Skeletal muscle satellite cell (primary cell): ENCODE data around the gene GAS7.

Experiments
- H3K27me3 ChIP-seq: 2 replicates; pipeline ENCODE4 v1.7.0; 2013; ENCODE audit warnings: low read length; ENCODE audit not compliant: control insufficient read depth, insufficient read depth
- H3K36me3 ChIP-seq: 2 replicates; pipeline ENCODE4 v1.7.0; 2013; ENCODE audit warnings: mild to moderate bottlenecking, control low read depth, low read length; ENCODE audit not compliant: insufficient read depth
- H3K4me1 ChIP-seq: 2 replicates; pipeline ENCODE4 v1.7.0; 2013; ENCODE audit warnings: low read length; ENCODE audit not compliant: control insufficient read depth, insufficient read depth
- H3K4me2 ChIP-seq: 2 replicates; pipeline ENCODE4 v1.7.0; 2013; ENCODE audit warnings: mild to moderate bottlenecking, low read length
- H3K4me3 ChIP-seq: 2 replicates; pipeline ENCODE4 v1.7.0; 2013; ENCODE audit warnings: low read length
- H3K9ac ChIP-seq: 2 replicates; pipeline ENCODE4 v1.7.0; 2013; ENCODE audit warnings: mild to moderate bottlenecking, low read depth, low read length, moderate library complexity
- H3K9me3 ChIP-seq: replicated peaks from 2 replicates; pipeline ENCODE4 v1.7.0; 2013; ENCODE audit warnings: mild to moderate bottlenecking, control low read depth, low read length

Gene GAS7

GRCh38 chr17:10034719-10035475 is 163.5 kb downstream of the GAS7 start:
- Histone ChIP-seq H3K27me3 (no peaks in the 10 kb centered on the region), H3K9ac (no peak overlapping the region), H3K4me2 (no peak overlapping the region), H3K4me1 (no peaks in the 10 kb centered on the region), H3K4me3 (no peak overlapping the region), H3K36me3 (no peaks in the 10 kb centered on the region), H3K9me3 (no peaks in the 10 kb centered on the region)

- Histone ChIP-seq H3K4me1 (no peaks in the 10 kb centered on the region), H3K36me3 (no peaks in the 10 kb centered on the region), H3K4me2 (no peak overlapping the region), H3K27me3 (no peaks in the 10 kb centered on the region), H3K9ac (no peak overlapping the region), H3K4me3 (no peak overlapping the region), H3K9me3 (no peaks in the 10 kb centered on the region)
Measured at GRCh38 chr17:10033959-10034358, 164.4 kb downstream of the GAS7 start.

GRCh38 chr17:10033449-10033848 is 165.0 kb downstream of the GAS7 start:
- Histone ChIP-seq H3K9ac (no peak overlapping the region), H3K4me2 (no peak overlapping the region), H3K4me1 (no peaks in the 10 kb centered on the region), H3K4me3 (no peak overlapping the region), H3K27me3 (no peaks in the 10 kb centered on the region), H3K36me3 (no peaks in the 10 kb centered on the region), H3K9me3 (no peaks in the 10 kb centered on the region)

- no peaks in the 10 kb centered on the region for H3K27me3 ChIP-seq
- no peak overlapping the region for H3K4me3 ChIP-seq
- H3K4me1 ChIP-seq = no peaks in the 10 kb centered on the region
Measured at GRCh38 chr17:10032118-10032852, 166.1 kb downstream of the GAS7 start.

GRCh38 chr17:10031606-10032005 is 166.8 kb downstream of the GAS7 start:
- Histone ChIP-seq H3K4me3 (no peak overlapping the region), H3K4me1 (no peaks in the 10 kb centered on the region), H3K9ac (no peak overlapping the region)

More at GRCh38 chr17:10032118-10032852, 166.1 kb downstream of the GAS7 start:
- Histone ChIP-seq H3K9ac (no peak overlapping the region), H3K36me3 (no peaks in the 10 kb centered on the region), H3K4me2 (no peak overlapping the region), H3K9me3 (no peaks in the 10 kb centered on the region)

GRCh38 chr17:10031127-10031526 is 167.3 kb downstream of the GAS7 start:
- H3K36me3 ChIP-seq = no peaks in the 10 kb centered on the region
- H3K4me3 ChIP-seq = no peak overlapping the region
- no peaks in the 10 kb centered on the region for H3K4me1 ChIP-seq
- H3K9ac ChIP-seq = no peak overlapping the region
- H3K27me3 ChIP-seq = no peaks in the 10 kb centered on the region
- no peak overlapping the region for H3K4me2 ChIP-seq
- H3K9me3 ChIP-seq = no peaks in the 10 kb centered on the region

More at GRCh38 chr17:10031606-10032005, 166.8 kb downstream of the GAS7 start:
- Histone ChIP-seq H3K9me3 (no peaks in the 10 kb centered on the region), H3K27me3 (no peaks in the 10 kb centered on the region), H3K4me2 (no peak overlapping the region), H3K36me3 (no peaks in the 10 kb centered on the region)

GRCh38 chr17:10029129-10029528 is 169.3 kb downstream of the GAS7 start:
- Histone ChIP-seq H3K36me3 (no peaks in the 10 kb centered on the region), H3K9me3 (no peaks in the 10 kb centered on the region), H3K4me2 (no peak overlapping the region), H3K27me3 (no peaks in the 10 kb centered on the region), H3K4me1 (no peaks in the 10 kb centered on the region), H3K9ac (no peak overlapping the region), H3K4me3 (no peak overlapping the region)

GRCh38 chr17:10025976-10026901 is 172.2 kb downstream of the GAS7 start:
- H3K4me3 ChIP-seq = no peak overlapping the region
- no peaks in the 10 kb centered on the region for H3K36me3 ChIP-seq
- H3K9me3 ChIP-seq = no peaks in the 10 kb centered on the region
- H3K27me3 ChIP-seq = no peaks in the 10 kb centered on the region
- H3K4me2 ChIP-seq = no peak overlapping the region
- H3K9ac ChIP-seq = no peak overlapping the region
- H3K4me1 ChIP-seq = no peaks in the 10 kb centered on the region

- Histone ChIP-seq H3K9me3 (no peaks in the 10 kb centered on the region), H3K4me3 (no peak overlapping the region), H3K4me2 (no peak overlapping the region), H3K9ac (no peak overlapping the region), H3K27me3 (no peaks in the 10 kb centered on the region), H3K4me1 (no peaks in the 10 kb centered on the region), H3K36me3 (no peaks in the 10 kb centered on the region)
Measured at GRCh38 chr17:10025224-10025623, 173.2 kb downstream of the GAS7 start.

- no peak overlapping the region for H3K9ac ChIP-seq
- H3K27me3 ChIP-seq = no peaks in the 10 kb centered on the region
- H3K36me3 ChIP-seq = no peaks in the 10 kb centered on the region
- H3K4me3 ChIP-seq = no peak overlapping the region
- no peaks in the 10 kb centered on the region for H3K9me3 ChIP-seq
- H3K4me2 ChIP-seq = no peak overlapping the region
- H3K4me1 ChIP-seq = no peaks in the 10 kb centered on the region
Measured at GRCh38 chr17:10022416-10022815, 176.0 kb downstream of the GAS7 start.

- Histone ChIP-seq H3K9ac (no peak overlapping the region), H3K27me3 (no peaks in the 10 kb centered on the region), H3K4me3 (no peak overlapping the region), H3K4me1 (no peaks in the 10 kb centered on the region), H3K4me2 (no peak overlapping the region), H3K9me3 (no peaks in the 10 kb centered on the region), H3K36me3 (no peaks in the 10 kb centered on the region)
Measured at GRCh38 chr17:10021272-10021984, 177.0 kb downstream of the GAS7 start.
